ENCODE measurements around the gene SLAIN1. TPM values are rescaled to one million over a fixed set of nuclear protein-coding genes. Genes with fewer than 3 reads are reported as not detected.

The SLAIN1 gene
- total RNA-seq, 1 experiment from 2014 or later: 314 TPM

- no peaks in the 10 kb centered on the region for H3K27me3 ChIP-seq (replicated peaks; ENCODE audit: insufficient read depth, low read depth, low read length, poor library complexity)
- no TSS peak for BruUV-seq (replicated peaks)
- POLR2A ChIA-PET (ENCODE audit: low non-redundant PET): no interaction called here
- CTCF ChIA-PET: no interaction called here
- peaks cover 11% of the 10 kb centered on the region for H3K4me1 ChIP-seq (ENCODE audit: insufficient read depth, low read length, poor library complexity, severe bottlenecking)
- no peak overlapping the region for H3K4me3 ChIP-seq (ENCODE audit: low read depth, low read length, poor library complexity, severe bottlenecking)
- no peak for TF ChIP-seq EZH2 (IDR thresholded peaks at IDR 0.05; ENCODE audit: borderline replicate concordance, low read depth, low read length, poor library complexity, severe bottlenecking)
- no peak for TF ChIP-seq CTCF (conservative IDR thresholded peaks at IDR 0.05; ENCODE audit: low read depth, low read length)
- DNase-seq (ENCODE audit: low spot score): no peak
- peaks cover 17% of the 10 kb centered on the region for H3K36me3 ChIP-seq (ENCODE audit: insufficient read depth, low read length, poor library complexity, severe bottlenecking)
- intact Hi-C loops (cut with micrococcal nuclease; ENCODE audit: unreplicated experiment): no loop called here
- peaks cover 19% of the 10 kb centered on the region for H3K9me3 ChIP-seq (ENCODE audit: low read depth, low read length, poor library complexity, severe bottlenecking)
- H3K27ac ChIP-seq (ENCODE audit: low read depth, low read length, poor library complexity, severe bottlenecking): no peak overlapping the region
Observed at GRCh38 chr13:77714119-77714755, 16.8 kb downstream of the SLAIN1 start.

GRCh38 chr13:77715233-77715891 lies 17.9 kb downstream of the SLAIN1 start:
- no peak for DNase-seq (ENCODE audit: low spot score)
- ChIA-PET CTCF (no interaction called here), POLR2A (ENCODE audit: low non-redundant PET) (no interaction called here)
- intact Hi-C loops (cut with micrococcal nuclease; ENCODE audit: unreplicated experiment): no loop called here
- Histone ChIP-seq H3K4me3 (ENCODE audit: low read depth, low read length, poor library complexity, severe bottlenecking) (no peak overlapping the region), H3K27me3 (replicated peaks; ENCODE audit: insufficient read depth, low read depth, low read length, poor library complexity) (no peaks in the 10 kb centered on the region), H3K36me3 (ENCODE audit: insufficient read depth, low read length, poor library complexity, severe bottlenecking) (peaks cover 18% of the 10 kb centered on the region), H3K4me1 (ENCODE audit: insufficient read depth, low read length, poor library complexity, severe bottlenecking) (peaks cover 11% of the 10 kb centered on the region), H3K27ac (ENCODE audit: low read depth, low read length, poor library complexity, severe bottlenecking) (no peak overlapping the region), H3K9me3 (ENCODE audit: low read depth, low read length, poor library complexity, severe bottlenecking) (peaks cover 9% of the 10 kb centered on the region)
- no peak for TF ChIP-seq CTCF (conservative IDR thresholded peaks at IDR 0.05; ENCODE audit: low read depth, low read length)
- TF ChIP-seq EZH2 (IDR thresholded peaks at IDR 0.05; ENCODE audit: borderline replicate concordance, low read depth, low read length, poor library complexity, severe bottlenecking): no peak
- BruUV-seq (replicated peaks): no TSS peak

- no TSS peak for BruUV-seq (replicated peaks)
- peaks cover 11% of the 10 kb centered on the region for H3K4me1 ChIP-seq (ENCODE audit: insufficient read depth, low read length, poor library complexity, severe bottlenecking)
- H3K27ac ChIP-seq (ENCODE audit: low read depth, low read length, poor library complexity, severe bottlenecking): no peak overlapping the region
- intact Hi-C loops (cut with micrococcal nuclease; ENCODE audit: unreplicated experiment): no loop called here
- H3K27me3 ChIP-seq (replicated peaks; ENCODE audit: insufficient read depth, low read depth, low read length, poor library complexity): no peaks in the 10 kb centered on the region
- no peak for DNase-seq (ENCODE audit: low spot score)
- peaks cover 31% of the 10 kb centered on the region for H3K36me3 ChIP-seq (ENCODE audit: insufficient read depth, low read length, poor library complexity, severe bottlenecking)
- H3K4me3 ChIP-seq (ENCODE audit: low read depth, low read length, poor library complexity, severe bottlenecking): no peak overlapping the region
- ChIA-PET POLR2A (ENCODE audit: low non-redundant PET) (no interaction called here), CTCF (no interaction called here)
- TF ChIP-seq EZH2 (IDR thresholded peaks at IDR 0.05; ENCODE audit: borderline replicate concordance, low read depth, low read length, poor library complexity, severe bottlenecking) (no peak), CTCF (conservative IDR thresholded peaks at IDR 0.05; ENCODE audit: low read depth, low read length) (no peak)
- H3K9me3 ChIP-seq (ENCODE audit: low read depth, low read length, poor library complexity, severe bottlenecking): peaks cover 1% of the 10 kb centered on the region
Observed at GRCh38 chr13:77716692-77717091, 19.2 kb downstream of the SLAIN1 start.

All from A673 (cell line).